Left lung (tissue), 10 donors: ENCODE results near the gene SLC25A21. TPM values are rescaled to one million over a fixed set of nuclear protein-coding genes. Genes with fewer than 3 reads are reported as not detected.

Source experiments
- ATAC-seq: fragments of 200-7000 bp; cut with Tn5 transposase; one replicate; pipeline ENCODE4 v1.9.1; 2020; ENCODE audit warnings: moderate library complexity
- DNase-seq, 4 donors: peaks; one replicate each; pipeline ENCODE4 v3.0.0-alpha.2; 2013 to 2020
- H3K27ac ChIP-seq, 2 donors: fragments of 200-600 bp; sonication (generic) in 1 of 2; one replicate each; pipeline versions ENCODE4 v1.5.0 to v1.8.0; 2020 to 2021
- H3K27me3 ChIP-seq, 2 donors: fragments of 200-600 bp; sonication (generic) in 1 of 2; one replicate each; pipeline versions ENCODE4 v1.5.0 to v1.8.0; 2020 to 2021
- H3K36me3 ChIP-seq, 2 donors: fragments of 200-600 bp; sonication (generic) in 1 of 2; one replicate each; pipeline versions ENCODE4 v1.5.0 to v1.8.0; 2020 to 2021
- H3K4me1 ChIP-seq, 2 donors: fragments of 200-600 bp; one replicate each; pipeline ENCODE4 v1.8.0; 2021
- H3K4me3 ChIP-seq, 2 donors: fragments of 200-600 bp; sonication (generic) in 1 of 2; one replicate each; pipeline versions ENCODE4 v1.5.0 to v1.8.0; 2020 to 2021; ENCODE audit warnings: mild to moderate bottlenecking in 1 of 2
- H3K9me3 ChIP-seq, 2 donors: fragments of 200-600 bp; sonication (generic) in 1 of 2; one replicate each; pipeline versions ENCODE4 v1.5.0 to v1.8.0; 2020 to 2021
- intact Hi-C, 2 donors: fragments of 100-400 bp; cut with DNase I; formaldehyde crosslinking; loops; one replicate each; pipeline versions ENCODE4 v1.11.2 to v1.14.2; 2022
- polyA plus RNA-seq, 6 donors: library from polyadenylated mRNA; unstranded; fragments of 120-200 nt; gene quantifications; one replicate each; pipeline ENCODE4 v1.2.1, GENCODE V29; 2013; ENCODE audit not compliant: insufficient read length in 6 of 6
- total RNA-seq, 2 donors: library from RNA; stranded (reverse); fragmentation: NEBNext Ultra II Directional; extraction: Animal tissue kit (Norgen Biotek cat#: 25700); gene quantifications; one replicate each; pipeline ENCODE4 v1.2.1, GENCODE V29; 2021
- TF ChIP-seq, protein P1 (sequence below), 2 donors: fragments of 200-600 bp; sonication (generic) in 1 of 2; IDR thresholded peaks; one replicate each; pipeline versions ENCODE4 v1.5.0 to v1.8.0; 2021; ENCODE audit warnings: antibody characterized with exemption in 2 of 2
- donor health status: DM: no; HTN: yes; CAD: no.
- donor health status: DM: no; HTN: no; CAD: no.

Gene SLC25A21
- total and polyA plus RNA-seq, 8 donors, result 0.47 to 3.7 (median 2.7) TPM

DNA sequence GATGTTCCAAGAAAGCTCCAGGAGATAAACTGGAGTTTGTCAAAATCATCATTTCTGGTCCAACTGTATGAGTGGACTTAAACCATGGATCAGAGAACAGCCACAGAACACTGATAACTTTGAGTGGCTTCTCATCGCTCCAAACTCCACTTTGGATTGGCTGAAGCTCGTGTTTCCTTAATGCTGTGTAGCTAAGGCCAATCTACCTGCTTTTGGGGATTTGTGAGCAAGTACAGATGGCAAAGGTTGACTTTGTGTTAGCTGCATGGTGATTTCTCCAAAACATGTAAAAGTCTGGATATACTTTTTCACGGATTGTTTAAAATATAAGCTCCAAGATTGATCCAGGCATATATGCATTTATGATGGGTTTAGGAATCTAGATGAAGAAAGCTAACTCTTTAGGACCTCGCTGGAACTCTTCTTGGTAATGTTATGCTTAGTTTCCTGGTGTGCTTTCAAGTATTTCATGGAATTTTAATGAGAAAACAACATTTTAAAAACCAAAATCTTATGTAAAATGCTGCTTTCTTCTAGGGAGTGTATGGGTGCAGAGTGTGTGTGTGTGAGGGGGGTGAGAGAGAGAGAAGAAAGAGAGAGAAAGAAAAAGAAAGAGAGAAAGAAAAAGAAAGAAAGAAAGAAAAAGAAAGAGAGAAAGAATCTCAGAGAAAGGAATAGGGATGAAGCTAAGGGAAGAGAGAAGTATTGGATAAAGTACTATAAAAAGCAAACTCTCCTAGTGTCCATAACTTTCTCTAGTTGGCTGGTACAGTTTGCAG lies 522.3 kb downstream of the SLC25A21 start:
- ATAC-seq (no peak), DNase-seq (no peak)
- H3K27me3 ChIP-seq, result peaks cover 88 to 100% of the 10 kb centered on the region in 2 donors
- no peaks in the 10 kb centered on the region for H3K9me3 ChIP-seq
- H3K4me1 ChIP-seq, result peaks cover 0 to 10% of the 10 kb centered on the region in 2 donors
- TF ChIP-seq, protein P1, sequence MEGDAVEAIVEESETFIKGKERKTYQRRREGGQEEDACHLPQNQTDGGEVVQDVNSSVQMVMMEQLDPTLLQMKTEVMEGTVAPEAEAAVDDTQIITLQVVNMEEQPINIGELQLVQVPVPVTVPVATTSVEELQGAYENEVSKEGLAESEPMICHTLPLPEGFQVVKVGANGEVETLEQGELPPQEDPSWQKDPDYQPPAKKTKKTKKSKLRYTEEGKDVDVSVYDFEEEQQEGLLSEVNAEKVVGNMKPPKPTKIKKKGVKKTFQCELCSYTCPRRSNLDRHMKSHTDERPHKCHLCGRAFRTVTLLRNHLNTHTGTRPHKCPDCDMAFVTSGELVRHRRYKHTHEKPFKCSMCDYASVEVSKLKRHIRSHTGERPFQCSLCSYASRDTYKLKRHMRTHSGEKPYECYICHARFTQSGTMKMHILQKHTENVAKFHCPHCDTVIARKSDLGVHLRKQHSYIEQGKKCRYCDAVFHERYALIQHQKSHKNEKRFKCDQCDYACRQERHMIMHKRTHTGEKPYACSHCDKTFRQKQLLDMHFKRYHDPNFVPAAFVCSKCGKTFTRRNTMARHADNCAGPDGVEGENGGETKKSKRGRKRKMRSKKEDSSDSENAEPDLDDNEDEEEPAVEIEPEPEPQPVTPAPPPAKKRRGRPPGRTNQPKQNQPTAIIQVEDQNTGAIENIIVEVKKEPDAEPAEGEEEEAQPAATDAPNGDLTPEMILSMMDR (IDR thresholded peaks at IDR 0.05), result no peak
- H3K36me3 ChIP-seq, result no peaks in the 10 kb centered on the region
- no peak overlapping the region for H3K4me3 ChIP-seq
- no peak overlapping the region for H3K27ac ChIP-seq
- intact Hi-C loops, result no loop called here

DNA sequence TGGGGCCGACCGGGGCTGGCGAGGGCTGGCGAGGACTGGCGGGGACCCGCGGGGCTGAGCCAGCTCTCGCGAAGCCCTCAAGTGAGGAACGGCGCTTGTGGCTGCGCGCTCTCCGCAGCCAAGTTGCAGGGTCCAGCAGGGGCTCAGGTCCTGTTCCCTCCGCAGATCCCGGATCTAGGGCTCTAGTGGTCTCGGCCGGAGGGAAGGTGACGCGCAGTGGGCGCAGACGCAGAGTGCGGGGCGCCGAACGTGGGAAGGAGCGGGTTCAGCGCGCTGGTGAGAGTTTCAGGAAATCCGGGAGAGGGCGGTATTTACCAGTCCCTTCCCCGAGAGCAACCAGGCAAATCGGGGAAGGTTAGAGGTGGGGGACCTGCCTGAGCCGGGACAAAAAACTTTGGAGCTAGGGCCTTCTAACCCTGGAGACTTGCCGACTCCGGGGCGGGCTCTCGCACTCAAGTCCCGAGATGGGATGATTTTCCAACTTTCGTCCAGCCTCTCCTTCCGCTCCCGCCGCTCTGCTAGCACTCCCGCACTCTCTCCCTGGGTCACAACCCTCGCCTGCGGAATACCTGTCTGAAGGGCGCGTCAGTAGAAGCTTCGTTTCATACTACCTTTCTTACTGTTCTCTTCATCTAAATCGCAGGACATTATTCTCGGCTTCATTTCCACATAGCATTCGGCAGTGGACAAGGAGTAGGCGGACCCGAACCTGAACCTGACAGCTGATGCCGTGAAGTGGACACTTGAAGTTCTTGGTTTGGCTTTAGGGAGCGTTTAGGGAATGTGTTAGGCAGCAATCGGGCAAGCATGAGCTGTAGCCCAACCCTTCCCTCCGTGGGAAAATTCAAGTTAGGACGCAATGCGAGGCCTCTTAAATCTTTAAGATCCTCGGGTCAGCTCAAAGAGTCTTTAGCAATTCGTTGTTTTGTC lies 524.3 kb downstream of the SLC25A21 start:
- Histone ChIP-seq H3K9me3 (no peaks in the 10 kb centered on the region), H3K4me3 (peak overlapping the region; percentile 27 to 29), H3K27me3 (peaks cover 69 to 95% of the 10 kb centered on the region in 2 donors), H3K4me1 (peaks cover 0 to 10% of the 10 kb centered on the region in 2 donors), H3K36me3 (no peaks in the 10 kb centered on the region), H3K27ac (no peak overlapping the region)
- DNase-seq, result peak in 1 of 4 donors; percentile 62
- intact Hi-C loops, result no loop called here
- TF ChIP-seq, protein P1 (IDR thresholded peaks at IDR 0.05), result peak in 1 of 2 donors; percentile 25
- peak; percentile 94 for ATAC-seq

DNA sequence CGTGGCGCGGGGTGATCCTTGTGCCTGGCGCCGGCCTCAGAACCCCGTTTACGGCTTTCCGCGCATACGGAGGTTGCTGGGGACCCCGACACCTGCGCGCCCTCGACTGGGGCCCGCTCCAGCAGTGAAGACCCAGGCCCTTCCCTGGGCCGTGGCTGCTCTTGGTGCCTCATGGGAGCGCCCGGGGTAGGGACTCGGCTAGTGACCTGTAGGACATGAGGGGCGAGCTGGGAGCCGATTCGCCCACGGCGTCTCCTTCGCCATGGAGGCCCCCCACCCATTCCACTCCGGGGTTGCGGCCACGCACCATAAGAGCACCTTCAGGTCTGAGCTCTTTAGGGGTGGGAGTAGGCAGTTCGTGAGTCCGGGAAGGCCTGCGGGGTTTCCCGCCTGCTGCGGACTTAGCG lies 525.0 kb downstream of the SLC25A21 start:
- ATAC-seq (peak; percentile 21), DNase-seq (peak in 1 of 4 donors; percentile 69)
- Histone ChIP-seq H3K27ac (no peak overlapping the region), H3K9me3 (no peaks in the 10 kb centered on the region), H3K4me3 (peak overlapping the region; percentile 27 to 29), H3K27me3 (peaks cover 62 to 95% of the 10 kb centered on the region in 2 donors), H3K4me1 (peaks cover 0 to 10% of the 10 kb centered on the region in 2 donors), H3K36me3 (no peaks in the 10 kb centered on the region)
- TF ChIP-seq, protein P1 (IDR thresholded peaks at IDR 0.05), result no peak
- intact Hi-C loops, result no loop called here

DNA sequence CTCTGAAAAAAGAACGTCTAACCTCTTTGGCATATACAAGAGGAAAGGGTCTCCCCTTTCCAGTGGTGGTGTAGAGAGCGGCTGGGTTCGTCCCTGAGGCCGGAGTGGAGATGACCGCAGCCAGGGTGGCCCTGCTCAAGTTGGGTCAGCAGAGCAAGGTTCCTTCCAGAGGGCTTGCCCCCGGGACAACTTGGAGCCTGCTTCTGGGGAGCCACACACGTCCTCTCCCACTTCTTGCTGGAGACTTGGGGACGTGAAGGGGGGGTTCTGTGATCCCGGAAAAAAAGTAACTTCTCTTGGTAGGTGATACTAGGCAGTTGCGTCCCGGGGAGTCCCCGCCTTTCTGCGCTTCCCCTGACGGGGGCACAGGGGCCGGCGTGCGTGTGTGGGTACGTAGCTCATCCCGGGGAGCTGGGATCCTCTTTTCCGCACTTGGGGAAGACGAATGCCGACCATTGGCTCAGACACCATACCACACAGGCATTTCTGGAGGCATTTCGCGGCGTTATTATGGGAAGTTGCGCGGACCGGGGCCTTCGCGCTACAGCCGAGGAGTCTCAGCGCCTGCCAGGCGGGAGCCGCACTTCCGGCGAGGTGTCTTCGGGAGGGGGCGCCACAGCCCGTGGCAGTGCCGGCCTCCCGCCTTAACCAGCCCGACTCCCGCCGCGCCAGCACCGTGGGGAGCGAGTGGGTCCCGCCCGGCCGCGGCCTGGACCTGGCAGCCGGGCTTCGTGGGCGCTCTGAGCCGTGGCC lies 525.6 kb downstream of the SLC25A21 start:
- H3K9me3 ChIP-seq, result no peaks in the 10 kb centered on the region
- DNase-seq (peak in 1 of 4 donors; percentile 80), ATAC-seq (peak; percentile 87)
- no peaks in the 10 kb centered on the region for H3K36me3 ChIP-seq
- H3K4me3 ChIP-seq, result peak overlapping the region; percentile 27 to 29
- TF ChIP-seq, protein P1 (IDR thresholded peaks at IDR 0.05), result no peak
- peaks cover 56 to 93% of the 10 kb centered on the region in 2 donors for H3K27me3 ChIP-seq
- intact Hi-C loops, result no loop called here
- peaks cover 0 to 10% of the 10 kb centered on the region in 2 donors for H3K4me1 ChIP-seq
- H3K27ac ChIP-seq, result no peak overlapping the region
